ENCODE data around the gene MROH8.

Gene MROH8

DNA sequence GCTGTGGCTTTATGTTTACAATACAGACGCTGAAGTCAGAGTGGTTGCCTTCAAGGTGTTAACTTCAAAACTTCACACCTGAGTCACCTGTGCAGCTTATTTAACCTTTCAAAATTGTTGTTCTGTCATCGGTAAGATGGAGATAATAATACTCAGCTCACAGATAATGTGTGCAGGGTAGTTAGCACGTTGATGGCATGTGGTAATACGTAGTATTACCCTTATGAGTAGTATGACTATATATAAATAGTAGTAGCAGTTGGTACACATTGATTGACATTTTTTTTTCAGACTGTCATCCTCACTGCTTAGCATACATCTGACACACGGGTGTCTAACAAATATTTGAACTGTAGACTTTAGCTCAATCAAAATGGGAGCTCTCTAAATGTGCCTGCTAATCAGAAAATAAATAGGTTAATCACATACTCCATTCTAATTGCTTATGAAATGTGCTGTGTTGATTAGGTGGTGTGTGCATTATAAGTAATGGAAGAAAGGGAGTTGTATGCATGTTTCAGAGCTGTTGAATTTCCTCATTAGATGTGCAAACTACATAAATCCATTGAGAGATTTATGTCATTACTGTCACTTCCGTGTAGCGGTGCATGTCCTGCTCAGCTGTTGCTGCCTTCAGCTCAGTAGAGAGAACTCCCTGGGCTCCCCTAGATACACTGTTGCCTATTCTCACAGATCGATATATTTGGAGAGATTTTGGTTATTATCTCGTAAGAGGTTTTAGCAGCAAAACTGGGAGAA, 11.2 kb upstream of the MROH8 start:
- H3K4me3 Mint-ChIP-seq: no peak overlapping the region
- H3K4me1 Mint-ChIP-seq: peaks cover 69% of the 10 kb centered on the region
- no peak for DNase-seq
- no peaks in the 10 kb centered on the region for H3K27me3 Mint-ChIP-seq
- H3K27ac Mint-ChIP-seq: peak overlapping the region; percentile 31
- peaks cover 51% of the 10 kb centered on the region for H3K36me3 Mint-ChIP-seq
- CTCF ChIA-PET: interaction anchor here (0.9 to 4.4 kb wide), 6 partner anchors 8 to 346 kb away, joined by 3 to 20 read pairs (median 16); partner anchors contain the start of genes MROH8 and RPN2
- no peaks in the 10 kb centered on the region for H3K9me3 Mint-ChIP-seq

DNA sequence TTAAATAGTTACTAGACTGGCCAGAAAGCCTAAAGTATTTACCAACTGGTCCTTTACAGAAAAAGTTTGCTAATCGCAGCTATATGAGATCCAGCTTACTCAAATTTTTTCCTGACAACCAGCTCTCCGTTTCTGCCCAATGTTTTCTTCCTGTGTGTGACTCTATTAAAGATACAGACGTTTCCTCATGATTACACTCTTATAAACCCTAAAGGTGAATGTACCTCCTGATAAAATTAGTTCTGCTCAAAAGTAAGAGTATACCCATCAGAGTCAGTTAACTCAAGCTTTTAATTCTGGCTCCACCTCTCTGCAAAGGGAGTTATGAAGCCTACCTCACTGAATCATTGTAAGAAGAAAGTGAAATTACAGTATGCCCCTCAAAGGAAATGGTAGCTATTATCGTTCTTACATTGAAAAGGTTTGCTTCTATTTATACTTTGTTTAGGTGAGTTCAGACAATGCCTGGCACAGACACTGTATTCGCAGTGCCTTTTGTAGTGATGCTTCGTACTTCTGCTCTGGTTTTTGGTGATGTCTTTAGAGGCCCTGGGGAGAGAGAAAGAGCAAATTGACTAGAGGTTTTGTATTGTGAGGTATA, 10.2 kb upstream of the MROH8 start:
- peaks cover 54% of the 10 kb centered on the region for H3K36me3 Mint-ChIP-seq
- DNase-seq: no peak
- CTCF ChIA-PET: interaction anchor here (0.6 to 4.4 kb wide), 5 partner anchors 12 to 22 kb away, joined by 3 to 20 read pairs (median 4); partner anchors contain the start of genes MROH8 and RPN2
- peaks cover 63% of the 10 kb centered on the region for H3K4me1 Mint-ChIP-seq
- no peak overlapping the region for H3K4me3 Mint-ChIP-seq
- no peaks in the 10 kb centered on the region for H3K9me3 Mint-ChIP-seq
- H3K27ac Mint-ChIP-seq: peak overlapping the region; percentile 82
- no peaks in the 10 kb centered on the region for H3K27me3 Mint-ChIP-seq

DNA sequence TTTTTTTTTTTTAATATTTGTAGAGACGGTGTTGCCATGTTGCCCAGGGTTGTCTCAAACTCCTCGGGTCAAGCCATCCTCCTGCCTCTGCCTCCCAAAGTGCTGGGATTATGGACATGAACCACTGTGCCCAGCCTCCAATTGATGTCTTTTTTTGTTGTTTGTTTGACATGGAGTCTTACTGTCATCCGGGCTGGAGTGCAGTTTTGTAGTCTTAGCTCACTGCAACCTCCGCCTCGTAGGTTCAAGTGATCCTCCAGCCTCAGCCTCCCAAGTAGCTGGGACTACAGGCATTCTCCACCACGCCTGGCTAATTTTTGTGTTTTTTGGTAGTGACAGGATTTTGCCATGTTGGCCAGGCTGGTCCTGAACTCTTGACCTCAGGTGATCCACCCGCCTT, 9.4 kb upstream of the MROH8 start:
- peaks cover 56% of the 10 kb centered on the region for H3K36me3 Mint-ChIP-seq
- no peak overlapping the region for H3K4me3 Mint-ChIP-seq
- no peaks in the 10 kb centered on the region for H3K27me3 Mint-ChIP-seq
- peaks cover 61% of the 10 kb centered on the region for H3K4me1 Mint-ChIP-seq
- DNase-seq: no peak
- no peaks in the 10 kb centered on the region for H3K9me3 Mint-ChIP-seq
- H3K27ac Mint-ChIP-seq: no peak overlapping the region
- CTCF ChIA-PET: interaction anchor here (1.3 to 4.4 kb wide), 2 partner anchors 11 to 21 kb away, joined by 3 to 20 read pairs; partner anchors contain the start of genes MROH8 and RPN2

DNA sequence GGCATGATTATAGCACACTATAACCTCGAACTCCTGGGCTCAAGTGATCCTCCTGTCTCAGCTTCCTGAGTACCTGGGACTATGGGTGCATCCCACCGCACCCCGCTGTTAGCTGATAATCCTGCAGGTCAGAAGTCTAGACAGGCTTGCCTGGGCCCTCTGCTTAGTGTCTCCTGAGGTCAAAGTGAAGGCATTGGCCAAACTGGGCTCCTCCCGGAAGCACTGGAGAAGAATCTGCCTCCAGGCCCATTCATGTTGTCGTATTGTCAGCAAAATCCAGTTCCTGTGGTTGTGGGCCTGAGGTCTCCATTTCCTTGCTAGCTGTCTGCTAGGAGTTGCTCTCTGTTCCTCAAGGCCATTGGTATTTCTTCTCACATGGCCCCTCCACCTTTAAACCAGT, 6.3 kb upstream of the MROH8 start:
- CTCF ChIA-PET: no interaction called here
- Mint-ChIP-seq H3K27ac (no peak overlapping the region), H3K36me3 (peaks cover 59% of the 10 kb centered on the region), H3K4me3 (no peak overlapping the region), H3K27me3 (no peaks in the 10 kb centered on the region), H3K9me3 (no peaks in the 10 kb centered on the region), H3K4me1 (peaks cover 62% of the 10 kb centered on the region)
- no peak for DNase-seq

DNA sequence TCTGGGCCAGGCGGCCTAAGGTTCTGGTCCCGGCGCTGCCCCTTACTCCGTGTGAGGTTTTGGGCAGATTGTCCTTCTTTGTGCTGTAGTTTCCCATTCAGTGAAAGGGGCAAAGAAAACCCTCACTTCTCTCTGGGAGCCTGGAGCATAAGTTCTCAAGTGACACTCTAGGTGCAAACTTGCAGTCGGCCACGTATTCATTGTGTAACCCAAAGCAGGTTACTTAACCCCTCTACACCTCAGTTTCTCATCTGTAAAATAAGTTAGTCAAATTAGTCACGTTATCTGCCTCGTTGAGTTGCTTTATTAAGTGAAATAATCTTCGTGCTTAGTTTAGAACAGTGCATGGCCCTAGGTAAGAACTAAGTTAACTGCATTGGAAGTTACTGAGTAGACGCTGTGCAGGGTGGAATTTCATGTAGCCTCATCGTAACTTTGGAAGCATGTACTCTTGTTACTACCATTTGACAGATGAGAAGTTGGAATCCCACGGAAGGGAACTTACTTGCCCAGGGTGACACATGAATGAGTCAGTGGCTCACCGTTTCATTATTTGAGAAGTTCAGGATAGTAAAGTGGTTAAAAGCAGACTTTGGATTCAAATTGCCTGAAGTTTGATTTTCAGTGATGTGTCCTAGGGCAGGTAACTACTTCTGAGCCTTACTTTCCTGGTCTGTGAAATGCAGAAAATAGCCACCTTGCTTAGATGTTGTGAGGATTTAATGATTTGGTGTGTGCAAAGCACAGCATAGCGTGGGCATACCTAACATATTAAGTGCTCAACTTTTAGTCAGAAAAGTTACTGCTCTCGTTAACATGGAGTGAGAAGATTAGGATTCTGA, 556 bp upstream of the MROH8 start:
- Mint-ChIP-seq H3K4me1 (peaks cover 48% of the 10 kb centered on the region), H3K36me3 (peaks cover 25% of the 10 kb centered on the region), H3K4me3 (peak overlapping the region; percentile 92), H3K9me3 (no peaks in the 10 kb centered on the region), H3K27ac (peak overlapping the region; percentile 96), H3K27me3 (no peaks in the 10 kb centered on the region)
- CTCF ChIA-PET: interaction anchor here (1.7 to 4.0 kb wide), 4 partner anchors 11 to 85 kb away, joined by 7 to 23 read pairs (median 14); partner anchors contain the start of gene RBL1
- no peak for DNase-seq

DNA sequence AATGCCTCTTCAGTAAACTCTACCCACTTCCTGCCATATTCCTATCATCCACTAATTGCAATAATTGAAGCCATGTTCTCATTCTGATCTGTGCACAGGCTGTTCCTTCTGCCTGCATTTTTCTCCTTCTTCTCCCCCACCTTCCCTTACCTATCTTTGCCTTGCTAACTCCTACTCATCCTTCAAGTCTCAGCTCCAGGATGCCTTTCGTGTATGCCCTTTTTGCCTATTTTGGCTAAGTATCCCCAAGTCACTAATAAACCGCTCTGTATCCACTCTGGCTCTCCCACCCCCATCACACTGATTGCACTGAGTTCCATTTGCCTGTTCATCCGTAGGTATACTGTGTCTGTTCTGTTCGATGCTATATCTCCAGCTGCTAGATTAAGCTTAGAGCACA, 6.5 kb downstream of the MROH8 start:
- H3K27ac Mint-ChIP-seq: no peak overlapping the region
- CTCF ChIA-PET: no interaction called here
- no peak for DNase-seq
- H3K4me3 Mint-ChIP-seq: no peak overlapping the region
- no peaks in the 10 kb centered on the region for H3K9me3 Mint-ChIP-seq
- H3K27me3 Mint-ChIP-seq: no peaks in the 10 kb centered on the region
- no peaks in the 10 kb centered on the region for H3K36me3 Mint-ChIP-seq
- peaks cover under 1% of the 10 kb centered on the region for H3K4me1 Mint-ChIP-seq

DNA sequence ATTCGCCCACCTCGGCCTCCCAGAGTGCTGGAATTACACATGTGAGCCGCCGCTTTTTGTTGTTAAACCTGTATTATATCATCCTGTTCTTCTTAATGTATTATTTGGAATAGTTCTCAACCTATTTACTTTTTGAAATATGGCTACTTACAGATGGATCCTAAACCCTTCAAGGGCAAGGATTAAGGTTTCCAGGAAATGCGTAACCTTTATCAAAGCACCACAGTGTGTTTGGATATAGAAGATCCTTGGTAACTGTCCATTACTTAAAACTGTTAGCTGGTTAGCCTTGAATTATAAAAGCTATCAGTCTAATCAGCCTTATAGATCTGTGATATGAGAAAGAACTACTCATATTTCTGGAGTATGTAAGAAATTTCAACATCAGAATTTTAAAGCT, 12.5 kb downstream of the MROH8 start:
- no peak overlapping the region for H3K4me3 Mint-ChIP-seq
- no peak for DNase-seq
- H3K4me1 Mint-ChIP-seq: no peaks in the 10 kb centered on the region
- H3K27me3 Mint-ChIP-seq: peaks cover 19% of the 10 kb centered on the region
- H3K9me3 Mint-ChIP-seq: no peaks in the 10 kb centered on the region
- CTCF ChIA-PET: no interaction called here
- no peaks in the 10 kb centered on the region for H3K36me3 Mint-ChIP-seq
- H3K27ac Mint-ChIP-seq: no peak overlapping the region

DNA sequence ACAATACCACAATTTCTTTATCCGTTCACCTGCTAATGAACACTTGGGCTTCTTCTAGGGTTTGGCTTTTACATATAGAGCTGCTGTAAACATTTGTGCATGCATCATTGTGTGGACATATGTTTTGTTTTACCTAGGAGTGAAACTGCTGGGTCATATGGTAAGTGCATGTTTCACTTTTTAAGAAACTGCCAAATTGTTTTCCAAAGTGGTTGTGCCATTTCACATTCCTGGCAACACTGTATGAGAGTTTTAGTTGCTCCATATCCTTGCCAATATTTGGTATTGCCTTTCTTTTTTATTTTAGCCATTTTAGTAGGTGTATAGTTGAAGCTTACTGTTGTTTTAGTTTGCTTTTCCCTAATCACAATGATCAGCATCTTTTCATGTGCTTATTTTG, 14.3 kb downstream of the MROH8 start:
- DNase-seq: no peak
- no peaks in the 10 kb centered on the region for H3K9me3 Mint-ChIP-seq
- H3K4me1 Mint-ChIP-seq: no peaks in the 10 kb centered on the region
- CTCF ChIA-PET: no interaction called here
- no peak overlapping the region for H3K4me3 Mint-ChIP-seq
- no peaks in the 10 kb centered on the region for H3K36me3 Mint-ChIP-seq
- H3K27ac Mint-ChIP-seq: no peak overlapping the region
- peaks cover 29% of the 10 kb centered on the region for H3K27me3 Mint-ChIP-seq

DNA sequence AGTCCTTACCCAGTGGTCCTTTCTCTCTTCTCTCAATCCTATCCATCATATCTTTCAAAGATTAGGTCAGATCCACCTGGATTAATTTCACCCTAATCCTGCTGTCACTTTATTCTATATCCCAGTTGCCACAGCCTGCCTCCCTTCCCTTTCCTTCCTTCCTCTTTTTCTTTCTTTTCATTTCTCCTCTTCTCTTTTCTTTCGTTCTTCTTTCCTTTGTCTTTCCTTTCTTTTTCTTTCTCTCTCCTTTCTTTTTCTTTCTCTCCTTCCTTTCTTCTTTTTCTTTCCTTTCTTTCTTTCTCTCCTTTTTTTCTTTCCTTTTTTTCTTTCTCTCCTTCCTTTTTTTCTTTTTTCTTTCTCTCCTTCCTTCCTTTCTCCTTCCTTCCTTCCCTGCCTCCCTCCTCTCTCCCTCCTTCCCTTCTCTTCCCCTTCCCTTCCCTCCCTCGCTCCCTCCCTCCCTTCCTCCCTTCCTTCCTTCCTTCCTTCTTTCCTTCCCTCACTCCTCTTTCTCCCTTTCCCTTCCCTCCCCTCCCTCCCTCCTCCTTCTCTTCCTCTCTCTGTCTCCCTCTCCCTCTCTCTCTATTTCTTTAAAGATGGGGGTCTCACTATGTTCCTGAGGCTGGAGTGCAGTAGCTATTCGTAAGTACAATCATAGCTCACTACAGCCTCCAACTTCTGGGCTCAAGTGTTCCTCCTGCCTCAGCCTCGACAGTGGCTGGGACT, 15.4 kb downstream of the MROH8 start:
- peaks cover 29% of the 10 kb centered on the region for H3K27me3 Mint-ChIP-seq
- H3K27ac Mint-ChIP-seq: no peak overlapping the region
- H3K9me3 Mint-ChIP-seq: no peaks in the 10 kb centered on the region
- H3K4me1 Mint-ChIP-seq: no peaks in the 10 kb centered on the region
- CTCF ChIA-PET: no interaction called here
- DNase-seq: no peak
- H3K36me3 Mint-ChIP-seq: no peaks in the 10 kb centered on the region
- H3K4me3 Mint-ChIP-seq: no peak overlapping the region

DNA sequence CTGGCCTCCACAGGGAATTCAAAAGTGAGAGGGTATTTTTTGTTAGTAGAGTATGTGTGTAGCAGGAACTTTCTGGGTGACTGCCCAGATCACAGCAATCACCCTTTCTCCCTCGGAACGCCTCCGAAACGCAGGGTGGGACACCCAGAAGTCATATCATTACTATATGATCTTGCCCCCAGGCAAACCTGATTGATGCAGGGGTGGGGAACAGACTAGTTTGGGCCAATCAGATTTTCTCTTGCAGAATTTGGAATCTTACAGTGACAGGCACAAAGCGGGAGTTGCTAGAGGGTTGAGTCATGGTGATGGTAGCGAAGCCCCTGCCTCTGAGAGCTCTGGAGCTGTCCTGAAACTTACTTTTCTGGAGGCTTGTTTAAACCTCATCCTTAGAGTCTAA, 16.7 kb downstream of the MROH8 start:
- Mint-ChIP-seq H3K36me3 (no peaks in the 10 kb centered on the region), H3K4me1 (no peaks in the 10 kb centered on the region), H3K27ac (no peak overlapping the region), H3K9me3 (no peaks in the 10 kb centered on the region), H3K4me3 (no peak overlapping the region), H3K27me3 (peaks cover 29% of the 10 kb centered on the region)
- DNase-seq: no peak
- CTCF ChIA-PET: no interaction called here

DNA sequence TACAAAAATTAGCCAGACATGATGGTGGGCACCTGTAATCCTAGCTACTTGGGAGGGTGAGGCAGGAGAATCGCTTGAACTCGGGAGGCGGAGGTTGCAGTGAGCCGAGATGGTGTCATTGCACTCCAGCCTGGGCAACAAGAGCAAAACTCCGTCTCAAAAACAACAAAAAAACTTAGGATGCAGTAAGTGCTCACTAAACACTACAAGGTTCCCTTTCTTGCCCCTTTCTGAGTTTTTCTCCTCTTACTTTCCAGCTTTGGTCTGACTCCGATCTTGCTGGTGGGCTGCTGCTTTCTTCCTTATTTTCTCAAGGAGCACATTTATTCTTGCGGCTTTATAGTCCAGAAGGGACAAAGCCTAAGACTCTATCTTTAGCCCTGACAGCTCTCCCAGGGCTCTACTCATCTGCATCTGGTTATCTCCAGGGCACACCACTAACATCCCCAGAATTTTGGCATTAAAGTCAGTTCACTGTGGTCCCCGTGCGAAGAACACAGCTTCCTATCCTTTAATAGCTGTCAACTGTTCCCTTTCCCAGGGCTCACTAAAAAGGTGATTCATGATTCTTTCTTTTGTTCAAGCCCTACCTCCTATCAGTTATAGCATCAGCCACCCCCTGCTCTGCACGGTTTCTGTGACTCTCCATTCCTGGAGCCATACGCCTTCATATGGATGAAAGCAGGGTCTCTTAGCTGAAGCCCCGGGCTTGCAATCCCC, 17.4 kb downstream of the MROH8 start:
- H3K4me1 Mint-ChIP-seq: no peaks in the 10 kb centered on the region
- DNase-seq: no peak
- no peaks in the 10 kb centered on the region for H3K36me3 Mint-ChIP-seq
- no peaks in the 10 kb centered on the region for H3K9me3 Mint-ChIP-seq
- H3K27ac Mint-ChIP-seq: no peak overlapping the region
- CTCF ChIA-PET: no interaction called here
- H3K27me3 Mint-ChIP-seq: peaks cover 29% of the 10 kb centered on the region
- no peak overlapping the region for H3K4me3 Mint-ChIP-seq

DNA sequence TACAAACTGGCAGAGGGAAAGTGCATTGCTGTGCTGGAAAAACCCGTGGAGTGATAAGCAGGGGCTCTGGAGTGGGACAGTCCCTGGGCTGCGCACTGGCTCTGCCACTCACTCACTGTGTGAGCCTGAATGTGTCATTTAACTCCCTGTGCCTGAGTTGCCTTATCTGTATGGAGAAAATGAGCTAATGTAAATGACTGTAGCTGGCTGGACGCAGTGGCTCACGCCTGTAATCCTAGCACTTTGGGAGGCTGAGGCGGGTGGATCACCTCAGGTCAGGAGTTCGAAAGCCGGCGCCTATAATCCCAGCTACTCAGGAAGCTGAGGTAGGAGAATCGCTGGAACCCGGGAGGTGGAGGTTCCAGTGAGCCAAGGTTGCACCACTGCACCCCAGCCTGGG, 18.7 kb downstream of the MROH8 start:
- Mint-ChIP-seq H3K9me3 (no peaks in the 10 kb centered on the region), H3K27me3 (peaks cover 29% of the 10 kb centered on the region), H3K36me3 (no peaks in the 10 kb centered on the region), H3K27ac (no peak overlapping the region), H3K4me1 (no peaks in the 10 kb centered on the region), H3K4me3 (no peak overlapping the region)
- DNase-seq: no peak
- CTCF ChIA-PET: no interaction called here

DNA sequence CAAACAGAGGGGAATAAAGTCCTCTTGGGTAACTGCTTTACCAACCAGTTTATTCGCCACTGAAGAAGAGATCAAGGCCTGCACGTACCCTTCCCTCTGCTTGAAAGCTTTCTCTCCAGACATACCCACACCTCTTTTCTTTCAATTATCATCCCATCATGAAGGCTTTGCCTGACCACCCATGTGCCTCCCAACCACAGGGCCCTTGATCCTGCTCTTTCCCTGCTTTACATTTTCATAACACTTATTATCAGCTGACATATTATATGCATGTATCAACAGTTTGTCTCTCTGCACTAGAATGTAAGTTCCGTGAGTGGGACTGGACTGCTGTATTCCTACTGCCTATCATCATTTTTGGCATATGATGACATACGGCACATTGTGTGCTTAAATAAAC, 21.1 kb downstream of the MROH8 start:
- DNase-seq: no peak
- H3K9me3 Mint-ChIP-seq: no peaks in the 10 kb centered on the region
- H3K4me1 Mint-ChIP-seq: no peaks in the 10 kb centered on the region
- H3K27ac Mint-ChIP-seq: no peak overlapping the region
- CTCF ChIA-PET: no interaction called here
- no peak overlapping the region for H3K4me3 Mint-ChIP-seq
- no peaks in the 10 kb centered on the region for H3K36me3 Mint-ChIP-seq
- peaks cover 20% of the 10 kb centered on the region for H3K27me3 Mint-ChIP-seq

All from activated naive CD4-positive, alpha-beta T cell treated with anti-CD3 and anti-CD28 coated beads, Interleukin-2, amount 10 ng/mL, durations not matched to agents 7 days and 5 days (primary cell).